GM23248 (cell line): ENCODE data around the gene TLK2.

Experiments
- EZH2 ChIP-seq: fragments of 200-600 bp; sonication (generic); IDR thresholded peaks from 2 replicates; pipeline ENCODE4 v1.6.1; 2018; ENCODE audit warnings: antibody characterized with exemption, mild to moderate bottlenecking; ENCODE audit not compliant: insufficient read depth, poor library complexity, severe bottlenecking
- EZH2phosphoT487 ChIP-seq: fragments of 200-600 bp; sonication (generic); IDR thresholded peaks from 2 replicates; pipeline ENCODE4 v1.6.1; 2018; ENCODE audit warnings: antibody characterized with exemption, moderate library complexity, mild to moderate bottlenecking, low read depth; ENCODE audit not compliant: insufficient read depth

DNA sequence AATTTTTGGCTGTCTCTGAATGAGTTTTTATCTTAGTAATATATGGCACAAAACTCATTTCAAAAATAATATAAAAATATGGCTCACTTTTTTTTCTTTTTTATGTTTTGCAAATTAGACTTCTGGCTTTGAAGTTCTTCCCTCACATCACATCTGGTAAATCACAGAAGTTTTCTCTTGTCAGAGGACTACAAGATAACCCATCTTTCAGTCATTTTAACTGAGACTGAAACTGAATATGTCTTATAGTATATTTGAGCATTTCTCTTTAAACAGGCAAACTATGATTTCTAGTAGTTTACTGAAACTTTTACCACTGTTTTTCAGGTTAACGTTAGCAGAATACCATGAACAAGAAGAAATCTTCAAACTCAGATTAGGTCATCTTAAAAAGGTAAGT lies 97.8 kb downstream of the TLK2 start:
- TF ChIP-seq EZH2 = no peak
- no peak for TF ChIP-seq EZH2phosphoT487
